IMR-90 (cell line): ENCODE results near the gene BMAL2. TPM values are rescaled to one million over a fixed set of nuclear protein-coding genes. Genes with fewer than 3 reads are reported as not detected.
A peak's percentile ranks its signal among the peaks of the same experiment; 100 is the strongest.

ENCODE experiments used
- ATAC-seq: fragments of 200-7000 bp; cut with Tn5 transposase; 2 replicates; pipeline ENCODE4 v1.9.1; 2020; ENCODE audit warnings: low read depth, mild to moderate bottlenecking, moderate library complexity
- BruUV-seq: library from RNA; stranded (reverse); fragments of 400-500 nt; replicated peaks from 2 replicates; lab custom pipeline; 2021; lab: Mats Ljungman, UMichigan
- CTCF ChIA-PET: fragments of 300-600 bp; formaldehyde crosslinking; extraction: SDS; loops from one replicate; lab custom pipeline; 2021; ENCODE audit warnings: antibody characterized with exemption; lab: Yijun Ruan, JAX
- POLR2A ChIA-PET: fragments of 300-600 bp; sonication (Branson Sonifier 250); formaldehyde crosslinking; loops from one replicate; lab custom pipeline; 2022; ENCODE audit warnings: antibody characterized with exemption; ENCODE audit not compliant: unreplicated experiment; lab: Charles Lee
- DNase-seq: peaks from one replicate; pipeline ENCODE4 v3.0.0; 2013
- H2AFZ ChIP-seq: replicated peaks from 2 replicates; pipeline ENCODE3; 2013; ENCODE audit warnings: low read length, mild to moderate bottlenecking; ENCODE audit not compliant: poor library complexity
- H2AK5ac ChIP-seq: 2 replicates; pipeline ENCODE4 v1.6.1; 2013; ENCODE audit warnings: low read depth, low read length, inconsistent platforms
- H2AK9ac ChIP-seq: replicated peaks from 2 replicates; pipeline ENCODE3; 2013; ENCODE audit warnings: mild to moderate bottlenecking, low read depth, low read length, moderate library complexity; ENCODE audit not compliant: poor library complexity
- H2BK120ac ChIP-seq: 2 replicates; pipeline ENCODE4 v1.6.1; 2013; ENCODE audit warnings: low read depth, low read length, inconsistent platforms
- H2BK15ac ChIP-seq: 3 replicates; pipeline ENCODE4 v1.6.1; 2013; ENCODE audit warnings: low read depth, low read length, inconsistent platforms
- H2BK20ac ChIP-seq: 2 replicates; pipeline ENCODE4 v1.6.1; 2013; ENCODE audit warnings: low read depth, mild to moderate bottlenecking, inconsistent platforms, low read length, moderate library complexity
- H2BK5ac ChIP-seq: 2 replicates; pipeline ENCODE4 v1.6.1; 2013; ENCODE audit warnings: mild to moderate bottlenecking, low read depth, low read length, inconsistent platforms; ENCODE audit not compliant: poor library complexity, severe bottlenecking
- H3K14ac ChIP-seq: replicated peaks from 2 replicates; pipeline ENCODE4 v1.6.1; 2013; ENCODE audit warnings: low read depth, low read length, inconsistent platforms
- H3K18ac ChIP-seq: 2 replicates; pipeline ENCODE4 v1.6.1; 2013; ENCODE audit warnings: low read depth, low read length, control low read depth
- H3K23ac ChIP-seq: 2 replicates; pipeline ENCODE4 v1.6.1; 2013; ENCODE audit warnings: low read depth, low read length, inconsistent platforms
- H3K27ac ChIP-seq: 2 replicates; pipeline ENCODE4 v1.5.1; 2013; ENCODE audit warnings: mild to moderate bottlenecking, control low read depth, low read length; ENCODE audit not compliant: insufficient read depth
- H3K27me3 ChIP-seq: 2 replicates; pipeline ENCODE4 v1.6.1; 2013; ENCODE audit warnings: low read length; ENCODE audit not compliant: control insufficient read depth, insufficient read depth
- H3K36me3 ChIP-seq: 2 replicates; pipeline ENCODE4 v1.6.1; 2013; ENCODE audit warnings: low read length, mixed read lengths; ENCODE audit not compliant: control insufficient read depth, insufficient read depth
- H3K4ac ChIP-seq: 2 replicates; pipeline ENCODE4 v1.6.1; 2013; ENCODE audit warnings: low read depth, low read length, inconsistent platforms
- H3K4me1 ChIP-seq: 2 replicates; pipeline ENCODE4 v1.6.1; 2013; ENCODE audit warnings: low read length, mixed read lengths; ENCODE audit not compliant: control insufficient read depth, insufficient read depth
- H3K4me2 ChIP-seq: 2 replicates; pipeline ENCODE4 v1.6.1; 2013; ENCODE audit warnings: low read depth, mild to moderate bottlenecking, control low read depth, low read length, moderate library complexity
- H3K4me3 ChIP-seq: 2 replicates; pipeline ENCODE4 v1.5.1; 2013; ENCODE audit warnings: low read depth, mild to moderate bottlenecking, control low read depth, low read length, moderate library complexity; ENCODE audit not compliant: insufficient read depth
- H3K56ac ChIP-seq: 2 replicates; pipeline ENCODE4 v1.6.1; 2013; ENCODE audit warnings: low read length, inconsistent platforms; ENCODE audit not compliant: insufficient read depth; ENCODE audit errors: extremely low read depth
- H3K79me1 ChIP-seq, 2 experiments: 2 replicates each; pipeline ENCODE4 v1.6.1; 2013; ENCODE audit warnings: low read length in 2 of 2, inconsistent platforms in 1 of 2, low read depth in 1 of 2
- H3K9ac ChIP-seq: 2 replicates; pipeline ENCODE4 v1.6.1; 2013; ENCODE audit warnings: low read depth, low read length, control low read depth
- H3K9me1 ChIP-seq: 2 replicates; pipeline ENCODE4 v1.6.1; 2013; ENCODE audit warnings: low read length, inconsistent platforms; ENCODE audit not compliant: insufficient read depth
- H3K9me3 ChIP-seq: 2 replicates; pipeline ENCODE4 v1.6.1; 2013; ENCODE audit warnings: low read length; ENCODE audit not compliant: control insufficient read depth, insufficient read depth
- H4K20me1 ChIP-seq: 2 replicates; pipeline ENCODE4 v1.6.1; 2013; ENCODE audit warnings: low read length, inconsistent platforms; ENCODE audit not compliant: insufficient read depth
- H4K5ac ChIP-seq: 2 replicates; pipeline ENCODE4 v1.6.1; 2013; ENCODE audit warnings: mild to moderate bottlenecking, low read depth, low read length, control low read depth
- H4K8ac ChIP-seq, 2 experiments: 2 replicates each; pipeline ENCODE4 v1.6.1; 2013; ENCODE audit warnings: low read depth in 2 of 2, low read length in 2 of 2, control low read depth in 1 of 2, inconsistent platforms in 1 of 2
- H4K91ac ChIP-seq: 2 replicates; pipeline ENCODE4 v1.6.1; 2013; ENCODE audit warnings: low read depth, low read length, inconsistent platforms; ENCODE audit not compliant: insufficient read depth
- CEBPB ChIP-seq: IDR thresholded peaks from 2 replicates; pipeline ENCODE4 v1.6.1; 2012; ENCODE audit warnings: low read depth, low read length, improper control_type of control experiment
- FOS ChIP-seq: fragments of 150-350 bp; IDR thresholded peaks from 2 replicates; pipeline ENCODE4 v1.6.1; 2016; ENCODE audit warnings: low read depth, low read length
- MAFK ChIP-seq: IDR thresholded peaks from 2 replicates; pipeline ENCODE4 v1.6.1; 2012; ENCODE audit warnings: low read depth, low read length, improper control_type of control experiment
- MXI1 ChIP-seq: IDR thresholded peaks from 2 replicates; pipeline ENCODE4 v1.6.1; 2012; ENCODE audit warnings: low read depth, mild to moderate bottlenecking, low read length, moderate library complexity, borderline replicate concordance
- NFE2L2 ChIP-seq: fragments of 150-350 bp; IDR thresholded peaks from 2 replicates; pipeline ENCODE4 v1.6.1; 2016; ENCODE audit warnings: low read depth, mild to moderate bottlenecking, low read length
- POLR2A ChIP-seq: IDR thresholded peaks from 2 replicates; pipeline ENCODE4 v1.6.1; 2012; ENCODE audit warnings: mild to moderate bottlenecking, low read depth, low read length
- SMC3 ChIP-seq: fragments of 150-350 bp; IDR thresholded peaks from 2 replicates; pipeline ENCODE4 v1.6.1; 2016; ENCODE audit warnings: low read depth, mild to moderate bottlenecking, antibody characterized with exemption, low read length, moderate library complexity
- USF2 ChIP-seq: fragments of 150-350 bp; IDR thresholded peaks from 2 replicates; pipeline ENCODE4 v1.6.1; 2017; ENCODE audit warnings: mild to moderate bottlenecking, antibody characterized with exemption, low read length, low read depth
- whole genome bisulfite sequencing, 2 experiments: methylation state at CpG; one replicate each; pipeline versions ENCODE4 v1.1.5 to v1.1.7; 2013; ENCODE audit warnings: missing lambda C conversion rate in 2 of 2; ENCODE audit not compliant: insufficient read length in 1 of 2; ENCODE audit errors: extremely low coverage in 2 of 2; 5-methylcytosine and 5-hydroxymethylcytosine counted together
- dilution Hi-C: fragments of 300-500 bp; cut with HindIII; formaldehyde crosslinking; loops from one replicate; pipeline ENCODE4 v1.14.3; 2018; ENCODE audit warnings: low sequenced_read_pairs; ENCODE audit not compliant: unreplicated experiment
- in situ Hi-C: fragments of 300-500 bp; cut with MboI; formaldehyde crosslinking; loops from 3 replicates; pipeline ENCODE4 v1.14.3; 2019; ENCODE audit warnings: low sequenced_read_pairs, inconsistent platforms, mixed read lengths
- intact Hi-C: fragments of 100-400 bp; cut with micrococcal nuclease; formaldehyde crosslinking; loops from 2 replicates; pipeline ENCODE4 v1.10.0; 2022
- polyA plus RNA-seq, 3 experiments: library from polyadenylated mRNA; depleted of rRNA; stranded (reverse); fragments of >200 nt; gene quantifications; 2 replicates each; pipeline ENCODE4 v1.2.3, GENCODE V29; 2012; ENCODE audit warnings: low replicate concordance in 1 of 3
- total RNA-seq: library from RNA; depleted of rRNA; stranded (reverse); fragments of >200 nt; gene quantifications from 2 replicates; pipeline ENCODE4 v1.2.3, GENCODE V29; 2012
- TF ChIP-seq, protein P1 (sequence below): conservative IDR thresholded peaks from 2 replicates; pipeline ENCODE4 v1.5.1; 2012; ENCODE audit warnings: mild to moderate bottlenecking, low read depth, low read length, improper control_type of control experiment

BMAL2 gene
- total and polyA plus RNA-seq, 2 of the 4 experiments (the other 2 are of a cell fraction), result 11.0 to 57.0 TPM

DNA sequence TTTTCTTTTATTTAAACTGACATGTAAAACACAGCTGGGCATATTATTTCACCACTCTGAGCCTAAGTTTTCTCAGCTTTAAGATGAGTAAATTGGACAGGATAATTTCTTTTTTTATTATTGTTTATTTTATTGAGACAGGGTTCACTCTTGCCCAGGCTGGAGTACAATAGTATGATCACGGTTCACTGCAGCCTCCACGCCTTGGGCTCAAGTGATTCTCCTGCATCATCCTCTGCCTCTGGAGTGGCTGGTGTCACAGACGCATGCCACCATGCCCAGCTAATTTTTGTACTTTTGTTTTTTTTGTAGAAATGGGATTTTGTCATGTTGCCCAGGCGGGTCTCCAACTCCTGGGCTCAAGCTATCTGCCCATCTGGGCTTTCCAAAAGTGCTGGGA is 12.7 kb downstream of the BMAL2 start:
- Histone ChIP-seq H3K27me3 (no peaks in the 10 kb centered on the region), H2BK20ac (peak overlapping the region; percentile 61; the same call in 1 of the 2 replicates), H3K36me3 (no peaks in the 10 kb centered on the region), H2BK5ac (peak overlapping the region; percentile 56), H2AK9ac (no peak overlapping the region), H3K9me1 (peaks cover 13% of the 10 kb centered on the region), H3K4me1 (peaks cover 17% of the 10 kb centered on the region), H4K8ac (peak overlapping the region; percentile 26 to 49; a peak in 2 of 4 replicates), H3K18ac (no peak overlapping the region), H4K20me1 (no peaks in the 10 kb centered on the region), H4K91ac (peak overlapping the region; percentile 31; the same call in 1 of the 2 replicates), H2BK120ac (peak overlapping the region; percentile 65; the same call in 1 of the 2 replicates), H3K4me3 (no peak overlapping the region), H2AFZ (no peak overlapping the region), H3K9me3 (no peaks in the 10 kb centered on the region), H3K4me2 (no peak overlapping the region), H3K27ac (0 out of 2 replicates have a peak overlapping the region, but pooled peaks have one; percentile 28), H3K14ac (peak overlapping the region; percentile 74), H3K79me1 (peaks cover 41 to 71% of the 10 kb centered on the region in 2 experiments), H3K9ac (no peak overlapping the region), H2AK5ac (peak overlapping the region; percentile 65; the same call in 1 of the 2 replicates), H3K4ac (peak overlapping the region; percentile 51; the same call in 1 of the 2 replicates), H4K5ac (no peak overlapping the region; the same call in 1 of the 2 replicates), H3K56ac (no peak overlapping the region), H2BK15ac (peak overlapping the region; percentile 76; the same call in 2 of the 3 replicates), H3K23ac (peak overlapping the region; percentile 51; the same call in 1 of the 2 replicates)
- intact Hi-C loops (no loop called here), dilution Hi-C loops (no loop called here), in situ Hi-C loops (no loop called here)
- CTCF ChIA-PET, result no interaction called here
- POLR2A ChIA-PET, result no interaction called here
- DNase-seq (no peak), ATAC-seq (no peak)
- 80% methylated on average over 1 of the region's 4 CpGs; no CpG with 5 or more reads in 1 of the 2 experiments for WGBS, 2 experiments
- no TSS peak for BruUV-seq
- no peak for TF ChIP-seq FOS
- TF ChIP-seq MXI1, result no peak
- TF ChIP-seq, protein P1, sequence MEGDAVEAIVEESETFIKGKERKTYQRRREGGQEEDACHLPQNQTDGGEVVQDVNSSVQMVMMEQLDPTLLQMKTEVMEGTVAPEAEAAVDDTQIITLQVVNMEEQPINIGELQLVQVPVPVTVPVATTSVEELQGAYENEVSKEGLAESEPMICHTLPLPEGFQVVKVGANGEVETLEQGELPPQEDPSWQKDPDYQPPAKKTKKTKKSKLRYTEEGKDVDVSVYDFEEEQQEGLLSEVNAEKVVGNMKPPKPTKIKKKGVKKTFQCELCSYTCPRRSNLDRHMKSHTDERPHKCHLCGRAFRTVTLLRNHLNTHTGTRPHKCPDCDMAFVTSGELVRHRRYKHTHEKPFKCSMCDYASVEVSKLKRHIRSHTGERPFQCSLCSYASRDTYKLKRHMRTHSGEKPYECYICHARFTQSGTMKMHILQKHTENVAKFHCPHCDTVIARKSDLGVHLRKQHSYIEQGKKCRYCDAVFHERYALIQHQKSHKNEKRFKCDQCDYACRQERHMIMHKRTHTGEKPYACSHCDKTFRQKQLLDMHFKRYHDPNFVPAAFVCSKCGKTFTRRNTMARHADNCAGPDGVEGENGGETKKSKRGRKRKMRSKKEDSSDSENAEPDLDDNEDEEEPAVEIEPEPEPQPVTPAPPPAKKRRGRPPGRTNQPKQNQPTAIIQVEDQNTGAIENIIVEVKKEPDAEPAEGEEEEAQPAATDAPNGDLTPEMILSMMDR, result no peak
- TF ChIP-seq CEBPB, result no peak
- no peak for TF ChIP-seq USF2
- TF ChIP-seq NFE2L2, result no peak
- TF ChIP-seq SMC3, result no peak
- no peak for TF ChIP-seq POLR2A
- no peak for TF ChIP-seq MAFK
